Right atrium auricular region (tissue), 2 donors: ENCODE measurements around the gene FARP1. TPM values are rescaled to one million over a fixed set of nuclear protein-coding genes. Genes with fewer than 3 reads are reported as not detected.

Source experiments
- DNase-seq: peaks from one replicate; pipeline ENCODE4 v3.0.0-alpha.2; 2019; ENCODE audit warnings: low spot score
- H3K27ac ChIP-seq, 2 donors: fragments of 200-600 bp; sonication (generic); 1 replicate in 1 of 2; 2 replicates in 1 of 2; pipeline ENCODE4 v1.5.1; 2016 to 2019
- H3K27me3 ChIP-seq, 2 donors: fragments of 200-600 bp; sonication (generic); one replicate each; pipeline versions ENCODE4 v1.5.1 to v1.6.0; 2017 to 2019
- H3K36me3 ChIP-seq: fragments of 200-600 bp; sonication (generic); one replicate; pipeline ENCODE4 v1.5.1; 2016
- H3K4me1 ChIP-seq, 2 donors: fragments of 200-600 bp; sonication (generic); one replicate each; pipeline versions ENCODE4 v1.5.1 to v1.6.0; 2017 to 2019
- H3K4me3 ChIP-seq, 2 donors: fragments of 200-600 bp; sonication (generic); 1 replicate in 1 of 2; 2 replicates in 1 of 2; pipeline ENCODE4 v1.5.1; 2017 to 2019; ENCODE audit warnings: mild to moderate bottlenecking in 1 of 2, moderate library complexity in 1 of 2
- H3K9me3 ChIP-seq, 2 donors: fragments of 200-600 bp; sonication (generic); one replicate each; pipeline ENCODE4 v1.5.1; 2019
- CTCF ChIP-seq, 2 donors: fragments of 200-600 bp; sonication (generic); IDR thresholded peaks; one replicate each; pipeline ENCODE4 v1.5.1; 2019; ENCODE audit warnings: antibody characterized with exemption in 2 of 2
- total RNA-seq, 2 donors: library from RNA; depleted of rRNA; stranded (reverse); fragments of >200 nt; gene quantifications; one replicate each; pipeline ENCODE4 v1.1.0, GENCODE V29; 2016

The FARP1 gene
- total RNA-seq, 2 donors from 2014 or later = 15.5 to 25.7 TPM

DNA sequence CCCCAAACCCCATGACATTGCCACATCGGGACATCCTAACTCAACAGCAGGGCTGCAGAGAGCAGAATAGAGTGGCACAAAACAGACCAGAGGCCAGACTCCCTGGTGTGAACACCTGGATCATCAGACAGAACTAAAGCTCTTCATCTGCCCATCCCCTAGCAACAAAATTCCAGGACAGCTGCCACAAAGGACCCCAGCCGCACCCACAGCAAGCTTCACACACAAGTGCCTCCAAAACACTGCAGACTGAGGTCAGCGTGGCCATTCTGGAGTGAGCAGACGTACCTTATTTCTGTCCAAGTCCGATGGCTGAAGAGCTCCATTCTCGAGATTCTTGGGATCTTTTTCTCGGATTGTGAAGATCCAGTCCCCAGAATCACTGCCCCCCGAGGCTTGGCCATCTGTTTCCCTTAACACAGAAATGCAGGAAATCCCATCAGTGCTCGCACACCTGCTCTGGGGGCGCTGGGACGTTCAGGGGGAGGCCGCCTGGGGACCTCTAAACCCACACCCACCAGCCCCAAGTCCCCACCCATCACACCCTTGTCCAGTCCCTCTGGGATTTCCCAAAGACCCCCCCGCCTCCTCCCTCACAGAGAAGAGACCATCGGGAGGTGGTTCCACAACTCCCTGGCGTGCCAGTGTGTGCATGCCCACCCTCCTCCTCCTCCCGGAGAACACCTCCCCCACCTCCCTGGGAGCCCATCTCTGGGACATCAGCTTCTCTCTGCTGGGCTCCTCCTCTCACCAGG is 318.8 kb downstream of the FARP1 start:
- no peak for TF ChIP-seq CTCF (IDR thresholded peaks at IDR 0.05)
- H3K27me3 ChIP-seq = no peaks in the 10 kb centered on the region
- peaks cover 62% of the 10 kb centered on the region for H3K36me3 ChIP-seq
- H3K4me1 ChIP-seq = peaks cover 0 to 41% of the 10 kb centered on the region in 2 donors
- no peak overlapping the region for H3K4me3 ChIP-seq
- DNase-seq = no peak
- no peak overlapping the region for H3K27ac ChIP-seq
- H3K9me3 ChIP-seq = no peaks in the 10 kb centered on the region

- Histone ChIP-seq H3K4me3 (no peak overlapping the region), H3K27me3 (no peaks in the 10 kb centered on the region), H3K36me3 (peaks cover 56% of the 10 kb centered on the region), H3K9me3 (no peaks in the 10 kb centered on the region), H3K27ac (peak overlapping the region in 1 of 2 donors; percentile 5), H3K4me1 (peaks cover 0 to 43% of the 10 kb centered on the region in 2 donors)
- DNase-seq = no peak
- no peak for TF ChIP-seq CTCF (IDR thresholded peaks at IDR 0.05)
These were observed 319.5 kb downstream of the FARP1 start for GRCh38 chr13:98462241-98462882.

- Histone ChIP-seq H3K4me3 (no peak overlapping the region), H3K27ac (peak overlapping the region in 1 of 2 donors; percentile 5), H3K9me3 (no peaks in the 10 kb centered on the region), H3K27me3 (no peaks in the 10 kb centered on the region), H3K4me1 (peaks cover 0 to 49% of the 10 kb centered on the region in 2 donors), H3K36me3 (peaks cover 53% of the 10 kb centered on the region)
- TF ChIP-seq CTCF (IDR thresholded peaks at IDR 0.05) = no peak
- no peak for DNase-seq
These were observed 320.1 kb downstream of the FARP1 start for GRCh38 chr13:98462946-98463345.

GRCh38 chr13:98466634-98467236 is 323.8 kb downstream of the FARP1 start:
- Histone ChIP-seq H3K9me3 (no peaks in the 10 kb centered on the region), H3K4me1 (peaks cover 0 to 64% of the 10 kb centered on the region in 2 donors), H3K36me3 (peaks cover 18% of the 10 kb centered on the region), H3K4me3 (no peak overlapping the region), H3K27me3 (no peaks in the 10 kb centered on the region), H3K27ac (peak overlapping the region; percentile 58 to 63)
- TF ChIP-seq CTCF (IDR thresholded peaks at IDR 0.05) = peak; percentile 41 to 76
- no peak for DNase-seq

DNA sequence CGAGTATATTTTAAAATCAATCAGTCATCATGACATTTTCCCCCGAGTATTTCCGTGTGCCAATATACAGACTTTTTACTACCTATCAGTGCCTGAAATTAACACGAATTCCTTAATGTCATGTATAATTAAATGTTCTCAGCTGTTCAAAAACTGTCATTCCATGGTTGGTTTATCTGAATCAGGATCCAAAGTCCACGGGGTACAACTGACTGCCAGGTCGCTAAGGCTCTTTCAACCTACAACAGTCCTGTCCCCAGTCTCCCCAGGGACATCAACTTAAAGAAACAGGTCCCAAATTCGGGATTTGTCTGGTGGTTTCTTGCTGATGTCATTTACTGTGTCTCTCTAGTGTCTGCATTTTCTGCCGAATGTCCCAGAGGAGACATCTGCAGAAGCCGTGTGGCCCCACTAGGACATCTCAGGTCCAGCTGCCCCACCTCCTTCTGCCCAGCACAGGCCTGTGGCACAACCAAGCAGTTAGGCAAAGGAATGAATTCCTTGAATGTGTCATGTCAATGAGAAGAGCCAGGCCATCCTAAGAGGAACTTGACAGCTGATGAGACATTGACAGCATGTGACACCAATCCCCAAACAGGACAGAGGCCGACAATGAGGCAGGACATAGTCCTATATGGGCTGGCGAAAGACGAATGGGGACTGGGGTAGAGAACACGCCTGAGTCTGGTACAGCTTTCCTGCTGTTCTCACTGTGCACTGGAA is 324.5 kb downstream of the FARP1 start:
- H3K27me3 ChIP-seq = no peaks in the 10 kb centered on the region
- H3K27ac ChIP-seq = peak overlapping the region; percentile 58 to 63
- no peak for DNase-seq
- H3K36me3 ChIP-seq = peaks cover 14% of the 10 kb centered on the region
- H3K9me3 ChIP-seq = no peaks in the 10 kb centered on the region
- TF ChIP-seq CTCF (IDR thresholded peaks at IDR 0.05) = no peak
- peaks cover 0 to 68% of the 10 kb centered on the region in 2 donors for H3K4me1 ChIP-seq
- H3K4me3 ChIP-seq = no peak overlapping the region
